Astrocyte (in vitro differentiated cells and primary cell): ENCODE measurements around the gene LRP1B. TPM values are rescaled to one million over a fixed set of nuclear protein-coding genes. Genes with fewer than 3 reads are reported as not detected.

ENCODE experiments used
- DNase-seq: peaks from one replicate; pipeline ENCODE4 v3.0.0-alpha.2; 2010; ENCODE audit warnings: low read depth
- FAIRE-seq: peaks from 2 replicates; lab custom pipeline; 2011; peaks lifted over from hg19 to GRCh38; lab: Jason Lieb, UNC
- H2AFZ ChIP-seq: 2 replicates; pipeline ENCODE4 v1.6.0; 2012; ENCODE audit warnings: low read depth, low read length, inconsistent platforms
- H3K27ac ChIP-seq: 2 replicates; pipeline ENCODE4 v1.5.1; 2011; ENCODE audit warnings: low read depth, low read length, inconsistent platforms
- H3K27me3 ChIP-seq: 2 replicates; pipeline ENCODE4 v1.6.0; 2011; ENCODE audit warnings: low read length, inconsistent platforms; ENCODE audit not compliant: insufficient read depth
- H3K36me3 ChIP-seq: 2 replicates; pipeline ENCODE4 v1.5.1; 2011; ENCODE audit warnings: low read length, inconsistent platforms; ENCODE audit not compliant: insufficient read depth
- H3K4me1 ChIP-seq: 2 replicates; pipeline ENCODE4 v1.5.1; 2011; ENCODE audit warnings: low read length, inconsistent platforms; ENCODE audit not compliant: insufficient read depth
- H3K4me2 ChIP-seq: 2 replicates; pipeline ENCODE4 v1.6.0; 2012; ENCODE audit warnings: low read length, inconsistent platforms
- H3K4me3 ChIP-seq: 2 replicates; pipeline ENCODE4 v1.5.1; 2011; ENCODE audit warnings: low read depth, mild to moderate bottlenecking, low read length, inconsistent platforms; ENCODE audit not compliant: insufficient read depth
- H3K79me2 ChIP-seq: 2 replicates; pipeline ENCODE4 v1.6.0; 2012; ENCODE audit warnings: mild to moderate bottlenecking, low read length, inconsistent platforms; ENCODE audit not compliant: insufficient read depth
- H3K9ac ChIP-seq: 2 replicates; pipeline ENCODE4 v1.6.0; 2012; ENCODE audit warnings: mild to moderate bottlenecking, low read length, inconsistent platforms
- H3K9me3 ChIP-seq: 2 replicates; pipeline ENCODE4 v1.5.1; 2012; ENCODE audit warnings: low read depth, mild to moderate bottlenecking, low read length, inconsistent platforms; ENCODE audit not compliant: insufficient read depth
- H4K20me1 ChIP-seq: 2 replicates; pipeline ENCODE4 v1.6.0; 2012; ENCODE audit warnings: low read length, inconsistent platforms; ENCODE audit not compliant: insufficient read depth
- H3K27ac Mint-ChIP-seq: one replicate; pipeline ENCODE4 v1.8.0; 2021; ENCODE audit warnings: mild to moderate bottlenecking, mixed read lengths; ENCODE audit not compliant: unreplicated experiment
- H3K27me3 Mint-ChIP-seq: one replicate; pipeline ENCODE4 v1.8.0; 2021; ENCODE audit warnings: low read depth, mixed read lengths; ENCODE audit not compliant: unreplicated experiment
- H3K36me3 Mint-ChIP-seq: one replicate; pipeline ENCODE4 v1.8.0; 2021; ENCODE audit warnings: low read depth, mixed read lengths; ENCODE audit not compliant: unreplicated experiment
- H3K4me1 Mint-ChIP-seq: one replicate; pipeline ENCODE4 v1.8.0; 2021; ENCODE audit warnings: low read depth, mixed read lengths; ENCODE audit not compliant: unreplicated experiment
- H3K4me3 Mint-ChIP-seq: one replicate; pipeline ENCODE4 v1.8.0; 2021; ENCODE audit warnings: mild to moderate bottlenecking, moderate library complexity, mixed read lengths; ENCODE audit not compliant: unreplicated experiment
- H3K9me3 Mint-ChIP-seq: one replicate; pipeline ENCODE4 v1.8.0; 2021; ENCODE audit warnings: mild to moderate bottlenecking, mixed read lengths; ENCODE audit not compliant: unreplicated experiment
- EZH2 ChIP-seq: IDR thresholded peaks from 2 replicates; pipeline ENCODE4 v1.6.1; 2012; ENCODE audit warnings: mild to moderate bottlenecking, low read length, inconsistent platforms; ENCODE audit not compliant: insufficient read depth
- total RNA-seq: library from RNA; stranded (reverse); gene quantifications from 2 replicates; pipeline ENCODE4 v1.2.1, GENCODE V29; 2021
- TF ChIP-seq, protein P1 (sequence below): IDR thresholded peaks from 2 replicates; pipeline ENCODE4 v1.5.1; 2011; ENCODE audit warnings: low read depth, mild to moderate bottlenecking, inconsistent platforms, low read length, moderate library complexity; ENCODE audit not compliant: insufficient read depth

LRP1B gene
- total RNA-seq, 1 donor from 2014 or later = 1.5 TPM

DNA sequence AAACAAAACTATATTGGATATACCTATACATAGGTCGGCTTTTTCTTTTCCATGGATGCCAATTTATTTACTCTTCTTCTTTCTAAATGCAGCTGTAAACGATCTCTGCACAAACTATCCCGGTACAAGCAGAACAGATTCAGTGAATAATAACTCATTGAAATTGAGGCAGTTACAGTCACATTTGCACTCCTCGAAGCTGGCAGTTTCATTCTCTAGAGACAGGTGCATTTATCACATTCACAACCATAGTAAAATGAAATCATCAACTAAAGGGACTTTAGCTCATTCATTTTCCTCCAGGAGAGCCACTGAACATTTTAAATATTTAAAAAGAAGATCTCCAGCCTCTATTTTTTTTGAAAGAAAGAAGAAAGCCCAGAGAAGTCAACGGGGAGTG is 551.7 kb downstream of the LRP1B start:
- Histone ChIP-seq H4K20me1 (no peaks in the 10 kb centered on the region), H3K9ac (no peak overlapping the region), H3K27ac (no peak overlapping the region), H3K9me3 (no peaks in the 10 kb centered on the region), H3K36me3 (no peaks in the 10 kb centered on the region), H3K4me3 (no peak overlapping the region), H3K79me2 (no peaks in the 10 kb centered on the region), H2AFZ (no peak overlapping the region), H3K4me2 (no peak overlapping the region), H3K27me3 (no peaks in the 10 kb centered on the region), H3K4me1 (no peaks in the 10 kb centered on the region)
- TF ChIP-seq, protein P1, sequence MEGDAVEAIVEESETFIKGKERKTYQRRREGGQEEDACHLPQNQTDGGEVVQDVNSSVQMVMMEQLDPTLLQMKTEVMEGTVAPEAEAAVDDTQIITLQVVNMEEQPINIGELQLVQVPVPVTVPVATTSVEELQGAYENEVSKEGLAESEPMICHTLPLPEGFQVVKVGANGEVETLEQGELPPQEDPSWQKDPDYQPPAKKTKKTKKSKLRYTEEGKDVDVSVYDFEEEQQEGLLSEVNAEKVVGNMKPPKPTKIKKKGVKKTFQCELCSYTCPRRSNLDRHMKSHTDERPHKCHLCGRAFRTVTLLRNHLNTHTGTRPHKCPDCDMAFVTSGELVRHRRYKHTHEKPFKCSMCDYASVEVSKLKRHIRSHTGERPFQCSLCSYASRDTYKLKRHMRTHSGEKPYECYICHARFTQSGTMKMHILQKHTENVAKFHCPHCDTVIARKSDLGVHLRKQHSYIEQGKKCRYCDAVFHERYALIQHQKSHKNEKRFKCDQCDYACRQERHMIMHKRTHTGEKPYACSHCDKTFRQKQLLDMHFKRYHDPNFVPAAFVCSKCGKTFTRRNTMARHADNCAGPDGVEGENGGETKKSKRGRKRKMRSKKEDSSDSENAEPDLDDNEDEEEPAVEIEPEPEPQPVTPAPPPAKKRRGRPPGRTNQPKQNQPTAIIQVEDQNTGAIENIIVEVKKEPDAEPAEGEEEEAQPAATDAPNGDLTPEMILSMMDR = no peak
- no peak for TF ChIP-seq EZH2
- Mint-ChIP-seq H3K9me3 (peaks cover 2% of the 10 kb centered on the region), H3K4me3 (no peak overlapping the region), H3K27ac (no peak overlapping the region), H3K36me3 (no peaks in the 10 kb centered on the region), H3K27me3 (no peaks in the 10 kb centered on the region), H3K4me1 (no peaks in the 10 kb centered on the region)
- FAIRE-seq = no peak
- DNase-seq = no peak

- Histone ChIP-seq H4K20me1 (no peaks in the 10 kb centered on the region), H3K4me1 (no peaks in the 10 kb centered on the region), H3K4me3 (no peak overlapping the region), H3K9me3 (no peaks in the 10 kb centered on the region), H2AFZ (no peak overlapping the region), H3K79me2 (no peaks in the 10 kb centered on the region), H3K9ac (no peak overlapping the region), H3K27me3 (no peaks in the 10 kb centered on the region), H3K4me2 (no peak overlapping the region), H3K36me3 (no peaks in the 10 kb centered on the region), H3K27ac (no peak overlapping the region)
- no peak overlapping the region for H3K4me3 Mint-ChIP-seq
- H3K36me3 Mint-ChIP-seq = no peaks in the 10 kb centered on the region
- H3K27me3 Mint-ChIP-seq = no peaks in the 10 kb centered on the region
- DNase-seq (no peak), FAIRE-seq (no peak)
- no peak overlapping the region for H3K27ac Mint-ChIP-seq
- peaks cover 2% of the 10 kb centered on the region for H3K9me3 Mint-ChIP-seq
- peaks cover 1% of the 10 kb centered on the region for H3K4me1 Mint-ChIP-seq
- no peak for TF ChIP-seq EZH2
- TF ChIP-seq, protein P1 = no peak
These were observed 560.2 kb downstream of the LRP1B start for GRCh38 chr2:141570474-141571131.

DNA sequence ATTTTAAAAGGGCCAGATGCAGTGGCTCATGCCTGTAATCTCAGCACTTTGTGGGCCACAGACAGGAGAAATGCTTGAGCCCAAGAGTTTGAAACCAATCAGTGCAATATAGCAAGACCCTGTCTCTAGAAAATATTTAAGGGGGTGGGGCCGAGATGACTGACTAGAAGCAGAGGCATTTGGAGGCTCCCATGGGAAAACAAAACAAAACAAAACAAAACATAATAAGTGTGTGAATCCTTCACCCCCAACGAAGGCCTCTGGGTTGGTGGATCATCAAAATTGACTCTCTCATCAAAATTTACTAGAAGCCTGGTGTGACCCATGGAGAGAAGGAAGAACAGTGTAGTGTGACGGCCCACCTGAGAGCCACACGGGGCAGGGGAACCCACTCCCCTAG is 560.9 kb downstream of the LRP1B start:
- no peaks in the 10 kb centered on the region for H3K27me3 ChIP-seq
- no peak overlapping the region for H3K4me2 ChIP-seq
- H3K27me3 Mint-ChIP-seq = no peaks in the 10 kb centered on the region
- no peaks in the 10 kb centered on the region for H4K20me1 ChIP-seq
- FAIRE-seq (no peak), DNase-seq (no peak)
- no peak overlapping the region for H3K4me3 ChIP-seq
- H3K27ac ChIP-seq = no peak overlapping the region
- TF ChIP-seq, protein P1 = no peak
- no peak for TF ChIP-seq EZH2
- H2AFZ ChIP-seq = no peak overlapping the region
- no peak overlapping the region for H3K27ac Mint-ChIP-seq
- no peaks in the 10 kb centered on the region for H3K9me3 ChIP-seq
- no peaks in the 10 kb centered on the region for H3K4me1 ChIP-seq
- peaks cover 2% of the 10 kb centered on the region for H3K9me3 Mint-ChIP-seq
- no peaks in the 10 kb centered on the region for H3K36me3 Mint-ChIP-seq
- no peak overlapping the region for H3K9ac ChIP-seq
- no peak overlapping the region for H3K4me3 Mint-ChIP-seq
- H3K36me3 ChIP-seq = no peaks in the 10 kb centered on the region
- peaks cover 1% of the 10 kb centered on the region for H3K4me1 Mint-ChIP-seq
- no peaks in the 10 kb centered on the region for H3K79me2 ChIP-seq
